Measurements from ENCODE around the gene MAGEL2. TPM values are rescaled to one million over a fixed set of nuclear protein-coding genes. Genes with fewer than 3 reads are reported as not detected.

MAGEL2 gene
- total RNA-seq, 2 donors from 2014 or later = 7.2 to 7.6 TPM

DNA sequence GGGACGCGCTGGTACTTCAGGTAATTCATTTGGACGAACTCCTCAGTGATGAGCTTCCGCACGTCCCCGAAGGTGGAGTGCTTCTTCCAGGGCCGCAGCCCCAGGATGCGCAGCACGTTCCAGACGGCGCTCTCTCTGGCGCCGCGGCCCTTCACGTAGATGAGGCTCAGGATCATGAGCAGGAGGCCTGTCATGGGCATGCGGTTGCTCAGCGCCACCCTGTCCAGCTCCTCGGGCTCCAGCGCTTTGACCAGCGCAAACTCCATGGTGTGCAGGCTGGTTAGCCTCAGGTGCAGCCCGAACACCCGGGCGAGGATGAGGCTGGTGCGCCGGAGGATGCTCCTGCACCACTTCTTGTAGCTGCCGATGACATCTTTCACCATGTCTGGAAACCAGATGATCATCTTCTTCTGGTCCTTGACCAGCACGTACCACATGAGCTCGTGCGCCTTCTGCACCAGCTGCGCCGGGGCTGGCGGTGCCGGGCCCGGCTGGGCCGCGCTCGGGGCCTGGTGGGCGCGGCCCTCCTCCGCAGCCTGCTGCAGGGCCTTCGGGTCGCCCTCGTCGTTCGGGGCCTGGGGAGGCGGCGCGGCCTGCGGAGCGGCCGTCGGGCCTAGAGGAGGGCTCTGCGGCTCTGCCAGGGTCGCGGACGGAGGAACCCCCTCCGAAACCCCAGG lies 38.9 kb upstream of the MAGEL2 start:
- peaks cover 4% of the 10 kb centered on the region for H3K36me3 Mint-ChIP-seq (ENCODE audit: low read depth)
- no peak overlapping the region for H3K27ac Mint-ChIP-seq
- Histone ChIP-seq H3K9ac (ENCODE audit: extremely low read depth, low read length, poor library complexity, severe bottlenecking) (peak overlapping the region; percentile 15), H3K4me3 (ENCODE audit: low read length) (peak overlapping the region; percentile 74), H3K4me1 (ENCODE audit: control insufficient read depth, insufficient read depth, low read length) (no peaks in the 10 kb centered on the region), H3K27ac (ENCODE audit: low read depth, low read length) (no peak overlapping the region), H3K27me3 (ENCODE audit: control insufficient read depth, insufficient read depth, low read length, poor library complexity, severe bottlenecking) (no peaks in the 10 kb centered on the region), H3K36me3 (ENCODE audit: control insufficient read depth, insufficient read depth, low read length) (no peaks in the 10 kb centered on the region), H3K9me3 (ENCODE audit: control insufficient read depth, low read length) (peaks cover 8% of the 10 kb centered on the region)
- peaks cover 41% of the 10 kb centered on the region for H3K9me3 Mint-ChIP-seq
- WGBS, 2 experiments (ENCODE audit: insufficient coverage in 1 of 2, insufficient read length in 1 of 2) = 40 to 63% methylated on average over 25 to 57 of the region's 57 CpGs
- no peaks in the 10 kb centered on the region for H3K27me3 Mint-ChIP-seq (ENCODE audit: insufficient read depth)
- peak; percentile 54 for DNase-seq
- H3K4me1 Mint-ChIP-seq = peaks cover 7% of the 10 kb centered on the region
- TF ChIP-seq, protein P1, sequence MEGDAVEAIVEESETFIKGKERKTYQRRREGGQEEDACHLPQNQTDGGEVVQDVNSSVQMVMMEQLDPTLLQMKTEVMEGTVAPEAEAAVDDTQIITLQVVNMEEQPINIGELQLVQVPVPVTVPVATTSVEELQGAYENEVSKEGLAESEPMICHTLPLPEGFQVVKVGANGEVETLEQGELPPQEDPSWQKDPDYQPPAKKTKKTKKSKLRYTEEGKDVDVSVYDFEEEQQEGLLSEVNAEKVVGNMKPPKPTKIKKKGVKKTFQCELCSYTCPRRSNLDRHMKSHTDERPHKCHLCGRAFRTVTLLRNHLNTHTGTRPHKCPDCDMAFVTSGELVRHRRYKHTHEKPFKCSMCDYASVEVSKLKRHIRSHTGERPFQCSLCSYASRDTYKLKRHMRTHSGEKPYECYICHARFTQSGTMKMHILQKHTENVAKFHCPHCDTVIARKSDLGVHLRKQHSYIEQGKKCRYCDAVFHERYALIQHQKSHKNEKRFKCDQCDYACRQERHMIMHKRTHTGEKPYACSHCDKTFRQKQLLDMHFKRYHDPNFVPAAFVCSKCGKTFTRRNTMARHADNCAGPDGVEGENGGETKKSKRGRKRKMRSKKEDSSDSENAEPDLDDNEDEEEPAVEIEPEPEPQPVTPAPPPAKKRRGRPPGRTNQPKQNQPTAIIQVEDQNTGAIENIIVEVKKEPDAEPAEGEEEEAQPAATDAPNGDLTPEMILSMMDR (conservative IDR thresholded peaks at IDR 0.05) = no peak
- H3K4me3 Mint-ChIP-seq = peak overlapping the region; percentile 65

DNA sequence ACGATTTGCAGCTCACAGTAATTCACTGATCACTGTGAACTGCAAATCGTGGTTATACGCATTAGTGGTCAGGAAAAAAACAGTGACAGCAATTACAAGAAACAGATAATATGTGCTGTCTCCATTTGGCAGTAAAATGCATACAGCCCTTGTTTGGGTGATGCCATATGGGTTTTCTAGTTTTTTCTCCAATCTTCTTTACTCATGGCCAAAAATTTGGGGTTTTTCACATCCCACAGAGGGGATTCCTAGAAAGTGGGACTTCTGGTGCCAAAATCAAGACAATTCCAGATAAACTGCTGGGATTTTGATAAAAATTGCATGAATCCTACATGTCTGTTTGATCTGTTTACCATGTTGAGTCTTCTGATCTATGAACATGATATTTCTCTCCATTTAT lies 23.8 kb upstream of the MAGEL2 start:
- Histone ChIP-seq H3K9me3 (ENCODE audit: control insufficient read depth, low read length) (peaks cover 26% of the 10 kb centered on the region), H3K4me1 (ENCODE audit: control insufficient read depth, insufficient read depth, low read length) (no peaks in the 10 kb centered on the region), H3K9ac (ENCODE audit: extremely low read depth, low read length, poor library complexity, severe bottlenecking) (no peak overlapping the region), H3K27me3 (ENCODE audit: control insufficient read depth, insufficient read depth, low read length, poor library complexity, severe bottlenecking) (no peaks in the 10 kb centered on the region), H3K27ac (ENCODE audit: low read depth, low read length) (no peak overlapping the region), H3K4me3 (ENCODE audit: low read length) (no peak overlapping the region), H3K36me3 (ENCODE audit: control insufficient read depth, insufficient read depth, low read length) (no peaks in the 10 kb centered on the region)
- Mint-ChIP-seq H3K27ac (no peak overlapping the region), H3K36me3 (ENCODE audit: low read depth) (no peaks in the 10 kb centered on the region), H3K9me3 (peaks cover 26% of the 10 kb centered on the region), H3K4me3 (no peak overlapping the region), H3K27me3 (ENCODE audit: insufficient read depth) (no peaks in the 10 kb centered on the region), H3K4me1 (no peaks in the 10 kb centered on the region)
- TF ChIP-seq, protein P1 (conservative IDR thresholded peaks at IDR 0.05) = no peak
- no peak for DNase-seq
- WGBS, 2 experiments (ENCODE audit: insufficient coverage in 1 of 2, insufficient read length in 1 of 2) = 70 to 74% methylated on average over 2 to 3 of the region's 3 CpGs

DNA sequence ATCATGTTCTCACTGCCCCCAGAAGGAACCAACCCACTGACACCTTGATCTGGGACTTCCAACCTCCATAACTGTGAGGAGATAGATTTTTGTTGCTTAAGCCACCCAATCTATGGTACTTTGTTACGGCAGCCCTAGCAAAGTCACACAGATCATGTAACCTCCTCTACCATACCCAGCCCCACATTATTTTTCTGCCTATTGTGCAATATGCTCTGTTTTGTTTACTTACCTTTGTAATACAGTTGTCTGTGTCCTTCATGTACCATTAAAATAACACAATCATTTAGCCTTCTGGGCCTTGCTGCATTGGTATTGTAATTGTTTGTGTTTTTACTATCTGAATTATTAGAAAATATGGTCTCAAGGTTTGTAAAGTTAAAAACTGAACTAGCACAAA lies 23.3 kb upstream of the MAGEL2 start:
- Histone ChIP-seq H3K4me3 (ENCODE audit: low read length) (no peak overlapping the region), H3K9ac (ENCODE audit: extremely low read depth, low read length, poor library complexity, severe bottlenecking) (no peak overlapping the region), H3K36me3 (ENCODE audit: control insufficient read depth, insufficient read depth, low read length) (no peaks in the 10 kb centered on the region), H3K9me3 (ENCODE audit: control insufficient read depth, low read length) (peaks cover 26% of the 10 kb centered on the region), H3K27ac (ENCODE audit: low read depth, low read length) (no peak overlapping the region), H3K4me1 (ENCODE audit: control insufficient read depth, insufficient read depth, low read length) (no peaks in the 10 kb centered on the region), H3K27me3 (ENCODE audit: control insufficient read depth, insufficient read depth, low read length, poor library complexity, severe bottlenecking) (no peaks in the 10 kb centered on the region)
- TF ChIP-seq, protein P1 (conservative IDR thresholded peaks at IDR 0.05) = no peak
- Mint-ChIP-seq H3K27me3 (ENCODE audit: insufficient read depth) (no peaks in the 10 kb centered on the region), H3K9me3 (peaks cover 27% of the 10 kb centered on the region), H3K27ac (no peak overlapping the region), H3K4me3 (no peak overlapping the region), H3K36me3 (ENCODE audit: low read depth) (no peaks in the 10 kb centered on the region), H3K4me1 (no peaks in the 10 kb centered on the region)
- no peak for DNase-seq
- 89% methylated on average over 1 of the region's 1 CpG; no CpG with 5 or more reads in 1 of the 2 experiments for WGBS, 2 experiments (ENCODE audit: insufficient coverage in 1 of 2, insufficient read length in 1 of 2)
